DMS53 (cell line): ENCODE measurements around the gene C20orf202.

Experiments used
- DNase-seq: peaks from one replicate; lab custom pipeline; 2025; lab: John Stamatoyannopoulos, UW

The C20orf202 gene

DNA sequence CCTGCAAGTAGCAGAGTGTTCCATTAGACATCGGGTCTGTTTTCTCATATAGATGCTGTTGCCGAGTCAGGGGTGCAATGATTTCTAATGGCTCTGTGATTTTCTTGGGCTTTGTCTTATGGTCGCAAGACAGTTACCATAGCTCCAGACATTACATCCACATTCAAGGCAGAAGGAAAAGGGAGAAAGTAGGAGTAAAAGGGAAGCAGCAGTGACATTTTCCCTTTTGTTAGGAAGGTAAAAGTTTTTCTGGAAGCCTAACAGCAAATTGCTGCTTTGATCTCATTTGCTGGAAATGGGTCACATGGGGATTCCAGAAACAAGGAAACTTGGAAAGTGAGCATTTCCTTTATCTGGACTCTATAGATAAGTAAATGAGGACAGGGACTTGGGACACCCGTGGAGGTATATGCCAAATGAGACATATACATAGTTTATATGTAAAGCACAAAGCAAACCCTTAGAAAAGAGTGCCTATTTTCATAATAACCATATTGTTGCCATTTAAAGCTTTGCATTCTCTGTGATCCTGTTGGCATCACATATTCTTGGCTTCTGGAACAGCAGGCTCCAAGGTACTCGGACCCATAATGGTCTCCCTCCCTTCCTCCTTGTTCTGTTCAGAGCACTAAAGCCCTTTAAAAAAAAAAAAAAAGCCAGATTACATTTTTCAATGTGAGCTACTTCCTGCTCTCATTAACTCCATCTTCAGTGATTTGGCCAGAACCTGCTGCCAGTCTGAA, at the start of gene C20orf202:
Gene C20orf202 (plus strand): TSS at position 693 of the 743 bp plus-strand sequence. CDS start 132 bp downstream, outside the sequence.
- DNase-seq: no peak

DNA sequence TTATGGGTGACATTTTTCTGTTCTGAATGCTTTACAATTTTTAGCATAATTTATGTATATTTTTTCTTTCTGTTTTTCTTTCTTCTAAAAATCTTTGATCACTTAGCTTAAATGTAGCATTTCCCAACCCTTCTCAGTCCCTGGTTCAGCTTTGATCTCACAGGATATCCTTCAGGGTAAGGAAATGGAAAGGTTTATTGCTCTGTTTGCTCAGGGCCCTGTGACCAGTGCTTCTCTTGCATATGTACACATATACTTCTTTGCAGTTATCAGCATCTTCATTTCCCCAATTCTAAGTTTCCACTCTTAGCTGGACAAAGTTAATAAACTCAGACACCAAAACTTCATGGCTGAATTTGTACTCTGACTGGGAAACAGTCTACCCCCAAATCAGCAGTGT, 49.0 kb upstream of the C20orf202 start:
- DNase-seq: no peak

DNA sequence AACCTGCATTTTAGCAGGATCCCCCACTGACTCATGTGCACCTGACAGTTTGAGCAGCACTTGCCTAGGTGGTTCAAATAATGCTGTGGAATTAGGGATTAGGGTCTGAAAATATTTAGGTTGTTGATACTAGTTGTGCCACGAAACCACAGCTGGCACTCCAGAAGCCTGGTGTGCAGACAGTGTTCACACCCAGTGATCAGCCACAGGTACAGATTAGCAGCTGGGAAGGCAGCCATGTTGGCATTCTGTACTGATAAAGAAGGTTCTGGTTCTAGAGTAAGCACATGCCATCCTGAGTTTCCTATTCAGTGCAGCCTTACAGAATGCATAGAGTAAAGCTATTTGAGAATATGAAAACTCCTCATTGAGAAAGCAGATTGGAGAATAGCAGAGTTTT, 48.6 kb upstream of the C20orf202 start:
- no peak for DNase-seq

DNA sequence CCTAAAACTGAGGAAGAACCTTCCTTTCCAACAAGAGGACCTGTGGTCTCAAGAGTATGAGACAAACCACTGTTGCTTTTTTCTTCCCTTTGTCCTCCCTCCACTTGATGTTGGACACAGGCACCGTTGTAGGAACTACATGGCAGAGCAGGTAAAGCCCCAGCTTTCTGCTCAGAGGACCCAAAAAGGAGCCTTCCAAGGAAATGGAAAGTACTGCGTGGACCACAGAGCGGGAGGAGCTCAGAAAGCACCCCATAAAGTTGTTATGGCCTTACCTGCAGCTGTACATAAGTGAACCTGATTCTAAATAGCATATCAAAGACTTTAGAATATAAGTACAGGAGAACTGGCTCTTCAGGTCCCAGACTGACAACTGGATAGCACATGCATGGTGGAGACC, 47.9 kb upstream of the C20orf202 start:
- DNase-seq: no peak

DNA sequence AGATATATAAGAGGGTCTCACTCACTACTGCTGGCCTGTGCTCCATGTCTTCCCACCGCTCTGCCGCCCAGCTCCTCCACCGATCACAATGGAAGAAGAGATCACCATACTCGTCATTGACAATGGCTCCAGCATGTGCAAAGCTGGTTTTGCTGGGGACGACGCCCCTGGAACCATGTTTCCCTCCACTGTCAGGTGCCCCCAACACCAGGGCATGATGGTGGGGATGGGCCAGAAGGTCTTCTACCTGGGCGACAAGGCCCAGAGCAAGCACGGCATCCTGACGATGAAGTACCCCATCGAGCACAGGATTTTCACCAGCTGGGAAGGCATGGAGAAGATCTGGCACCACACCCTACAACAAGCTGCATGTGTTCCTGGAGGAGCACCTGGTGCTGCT, 42.8 kb upstream of the C20orf202 start:
- DNase-seq: no peak

DNA sequence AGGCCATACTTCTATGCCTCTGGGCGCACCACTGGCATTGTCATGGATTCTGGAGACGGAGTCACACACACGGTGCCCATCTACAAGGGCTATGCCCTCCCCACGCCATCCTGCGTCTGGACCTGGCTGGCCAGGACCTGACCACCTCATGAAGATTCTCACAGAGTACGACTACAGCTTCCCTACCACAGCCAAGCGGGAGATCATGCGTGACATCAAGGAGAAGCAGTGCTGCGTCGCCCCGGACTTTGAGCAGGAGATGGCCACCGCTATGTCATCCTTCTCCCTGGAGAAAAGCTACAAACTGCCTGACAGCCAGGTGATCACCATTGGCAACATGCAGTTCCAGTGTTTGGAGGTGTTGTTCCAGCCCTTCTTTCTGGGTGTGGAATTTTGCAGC, 42.3 kb upstream of the C20orf202 start:
- no peak for DNase-seq

DNA sequence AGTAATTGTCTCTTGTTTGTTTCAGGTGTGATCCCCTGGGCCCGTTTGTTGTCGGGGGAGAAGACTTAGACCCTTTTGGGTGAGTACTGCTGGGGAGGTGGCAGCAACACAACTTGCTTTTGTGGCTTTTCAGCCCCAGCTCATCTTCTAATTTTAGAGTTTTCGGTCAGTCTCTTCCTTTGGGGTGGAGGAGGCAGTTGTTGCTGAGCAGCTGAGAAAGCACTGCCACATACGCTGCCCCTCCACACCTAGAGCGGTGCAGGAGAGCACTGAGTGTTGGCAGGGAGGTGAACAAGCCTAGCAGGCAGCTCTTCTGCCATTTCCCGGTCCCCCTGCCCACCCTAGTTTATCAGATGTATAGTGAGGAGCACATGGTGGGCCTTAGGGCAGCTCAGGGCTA, 40.1 kb upstream of the C20orf202 start:
- DNase-seq: no peak

DNA sequence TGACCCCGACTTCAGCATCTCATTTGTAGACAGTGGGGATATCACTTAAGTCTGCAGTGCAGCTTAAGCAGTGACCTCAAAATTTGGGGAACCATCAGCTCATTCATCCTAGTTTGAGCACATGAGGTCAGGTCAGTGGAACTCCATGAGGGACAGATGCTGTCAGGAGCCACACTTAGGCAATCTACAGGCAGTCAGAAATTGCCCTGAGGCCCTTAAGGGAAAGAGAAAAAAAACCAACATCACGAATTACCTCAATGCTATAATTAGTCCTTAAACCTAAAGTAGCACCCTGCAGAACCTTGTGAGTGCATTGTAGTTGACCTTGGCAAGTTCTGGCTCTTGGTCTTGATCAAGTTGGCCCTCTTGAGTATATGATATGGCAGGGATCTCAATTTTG, 39.6 kb upstream of the C20orf202 start:
- no peak for DNase-seq

DNA sequence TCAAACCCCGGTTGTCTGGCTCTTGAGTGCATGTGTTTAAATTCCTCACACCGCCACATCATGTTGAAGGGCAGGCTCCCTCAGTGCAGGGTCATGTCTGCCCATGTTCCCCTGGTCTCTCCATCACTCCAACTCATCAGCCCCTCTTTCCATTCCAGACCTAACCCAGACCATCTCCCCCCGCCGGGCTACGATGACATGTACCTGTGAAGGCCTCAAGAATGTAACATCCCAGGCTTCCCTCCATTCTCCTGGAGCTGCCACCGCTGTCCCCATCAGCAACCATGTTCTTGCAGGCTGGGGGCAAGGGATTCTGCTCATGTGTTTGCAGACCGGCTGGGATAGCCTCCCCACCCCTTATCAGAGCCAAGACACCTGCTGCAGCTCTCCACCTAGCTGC, 38.4 kb upstream of the C20orf202 start:
- DNase-seq: no peak

DNA sequence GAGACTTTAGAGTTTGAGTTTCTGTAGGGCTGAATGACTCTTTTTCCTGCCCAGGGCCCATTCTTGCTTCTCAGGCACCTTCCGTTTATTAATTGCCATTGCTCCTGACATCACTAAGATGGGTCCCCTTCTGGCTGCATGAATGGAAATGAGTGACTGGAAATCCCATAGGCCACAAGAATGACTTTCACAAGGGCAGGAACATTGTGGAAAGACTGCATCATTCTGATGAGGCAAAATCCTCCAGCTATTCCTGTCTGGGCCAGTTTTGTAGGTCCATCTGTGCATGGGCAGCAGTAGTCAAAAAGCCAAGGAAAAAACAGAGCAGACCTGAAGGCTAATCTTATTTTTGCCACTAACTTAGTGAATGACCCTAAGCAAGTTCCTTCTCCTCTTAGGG, 37.7 kb upstream of the C20orf202 start:
- DNase-seq: no peak

DNA sequence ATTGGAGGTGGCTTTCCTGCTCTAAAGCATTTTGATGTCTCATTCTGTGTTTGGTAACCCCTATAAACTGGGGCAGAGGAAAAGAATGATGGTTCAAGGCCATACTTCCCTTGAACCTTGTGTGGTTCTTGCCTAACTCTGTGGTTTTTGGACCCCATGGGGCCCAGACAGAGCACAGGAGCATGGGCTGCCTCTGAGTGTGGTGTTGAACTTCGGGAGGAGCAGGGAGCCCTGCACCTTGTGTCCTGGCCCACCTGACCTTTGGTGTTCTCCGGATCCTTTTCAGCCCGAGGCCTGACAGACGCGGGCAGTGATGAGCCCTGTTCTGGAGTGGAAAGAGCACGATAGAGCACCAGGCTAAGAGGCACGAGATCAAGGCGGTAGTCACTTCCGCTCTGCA, 37.3 kb upstream of the C20orf202 start:
- DNase-seq: no peak

DNA sequence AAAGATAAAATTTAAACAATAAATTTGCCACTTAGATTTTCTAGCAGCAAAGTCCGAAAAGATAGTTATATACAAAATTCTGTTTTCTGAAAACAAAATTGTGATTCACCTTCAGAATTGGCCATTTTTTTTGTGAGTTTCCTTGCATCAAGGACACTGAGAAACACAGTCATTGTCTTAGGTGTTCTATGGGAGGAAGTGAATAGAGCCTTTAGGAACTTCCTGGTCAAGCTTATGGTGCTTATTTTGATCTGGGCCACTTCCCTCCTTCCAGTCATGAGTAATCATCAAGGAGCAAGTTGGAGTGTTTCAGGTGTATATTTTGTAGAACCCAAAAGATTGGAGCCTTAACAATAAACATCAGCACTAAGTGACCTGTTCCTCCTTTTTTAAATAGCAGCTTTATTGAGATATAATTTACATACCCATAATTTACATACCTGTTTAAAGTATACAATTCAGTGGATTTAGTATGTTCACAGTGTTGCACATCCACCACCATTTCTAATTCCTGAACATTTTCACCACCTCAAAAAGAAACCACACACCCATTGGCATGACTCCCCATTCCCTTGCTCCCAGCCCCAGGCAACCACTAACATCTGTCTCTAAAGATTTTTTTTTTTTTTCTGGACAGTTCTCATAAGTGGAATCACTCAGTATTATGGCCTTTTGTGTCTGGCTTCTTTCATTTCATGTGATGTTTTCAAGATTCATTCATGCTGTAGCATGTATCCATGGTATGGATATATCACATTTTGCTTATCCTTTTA, 36.1 kb upstream of the C20orf202 start:
- DNase-seq: no peak

DNA sequence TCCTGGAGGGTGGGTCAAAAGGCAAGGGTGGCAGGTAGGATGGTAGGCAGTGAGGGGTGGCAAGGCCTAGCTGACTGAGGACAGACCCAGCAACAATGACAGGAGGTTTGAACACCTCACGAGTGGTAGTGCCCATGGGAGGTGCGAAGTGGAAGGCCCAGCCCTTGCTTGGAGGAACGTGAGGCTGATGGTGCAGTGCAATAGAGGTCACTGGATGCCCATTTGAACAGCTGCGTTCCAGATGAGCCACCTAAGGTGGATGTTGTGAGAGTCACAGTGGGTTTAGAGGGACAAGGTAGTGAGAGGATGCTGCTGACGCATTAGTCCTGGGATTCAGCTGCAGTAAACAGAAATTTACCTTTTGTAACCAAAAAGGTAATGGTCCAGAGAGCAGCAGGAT, 34.0 kb upstream of the C20orf202 start:
- no peak for DNase-seq

DNA sequence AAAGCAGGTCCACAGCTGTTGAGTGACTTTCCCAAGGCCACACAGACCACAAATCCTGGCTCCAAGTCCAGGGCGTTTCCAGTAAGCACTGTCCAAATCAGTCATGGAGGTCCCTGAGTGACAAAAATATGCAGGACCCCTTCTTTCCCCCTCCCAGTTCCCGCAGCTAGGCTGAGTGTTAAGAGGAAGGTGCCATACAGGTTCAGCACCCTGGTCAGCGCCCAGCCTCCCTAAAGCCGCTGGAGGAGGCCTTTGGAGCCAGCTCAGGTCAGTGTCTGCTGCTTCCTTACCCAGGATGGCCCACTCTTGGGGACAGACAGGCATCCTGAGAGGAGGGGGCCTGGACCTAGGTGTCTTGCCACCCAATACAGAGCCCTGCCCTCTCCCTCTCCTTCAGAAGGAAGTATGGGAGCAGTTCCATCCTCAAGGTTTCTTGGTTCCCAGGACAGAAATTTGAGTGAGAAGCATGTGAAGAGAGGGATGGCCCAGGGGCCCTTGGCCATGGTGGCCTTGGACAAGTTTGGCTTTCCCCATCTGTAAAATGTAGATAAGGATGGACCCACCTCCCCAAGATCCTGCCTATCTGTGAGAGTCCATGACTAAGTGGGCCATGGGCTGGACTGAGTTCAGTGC, 31.7 kb upstream of the C20orf202 start:
- DNase-seq: peak; percentile 31

DNA sequence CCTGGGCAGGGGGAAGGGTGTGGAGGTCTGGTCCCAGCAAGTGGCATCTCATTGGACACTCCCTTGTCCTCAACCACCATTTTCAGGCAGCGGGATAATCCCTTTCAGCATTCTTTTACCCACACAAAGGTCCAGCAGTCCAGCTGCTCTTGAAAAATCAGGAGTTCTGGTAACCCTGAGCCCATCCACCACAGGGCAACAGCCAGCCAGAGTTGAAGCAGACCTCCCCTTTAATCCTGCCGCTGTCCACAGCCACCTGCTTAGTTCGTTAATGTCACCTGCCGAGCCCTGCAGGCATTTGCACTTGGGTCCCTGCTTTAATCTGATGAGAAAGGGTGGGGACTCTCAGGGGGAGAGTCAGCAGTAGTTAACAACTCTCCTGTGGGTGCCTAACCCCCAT, 29.6 kb upstream of the C20orf202 start:
- no peak for DNase-seq

DNA sequence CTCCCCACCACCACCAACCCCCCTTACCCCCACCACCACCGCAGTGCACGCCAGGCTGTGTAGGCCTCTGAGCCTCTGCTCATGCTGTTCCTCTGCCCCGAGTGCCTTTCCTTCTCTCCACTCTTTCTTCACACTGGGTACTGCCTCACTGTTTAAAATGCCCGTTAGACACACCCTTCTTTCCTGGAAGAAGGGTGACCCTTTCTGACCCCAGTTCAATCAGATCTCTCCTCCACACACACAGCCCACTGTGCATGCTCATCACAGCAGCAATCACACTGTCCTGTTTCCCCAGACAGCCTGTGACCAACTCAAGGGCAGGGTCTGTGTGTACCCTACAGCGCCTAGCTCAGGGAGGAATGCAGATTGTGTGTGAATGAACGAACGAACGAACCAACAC, 28.5 kb upstream of the C20orf202 start:
- no peak for DNase-seq

DNA sequence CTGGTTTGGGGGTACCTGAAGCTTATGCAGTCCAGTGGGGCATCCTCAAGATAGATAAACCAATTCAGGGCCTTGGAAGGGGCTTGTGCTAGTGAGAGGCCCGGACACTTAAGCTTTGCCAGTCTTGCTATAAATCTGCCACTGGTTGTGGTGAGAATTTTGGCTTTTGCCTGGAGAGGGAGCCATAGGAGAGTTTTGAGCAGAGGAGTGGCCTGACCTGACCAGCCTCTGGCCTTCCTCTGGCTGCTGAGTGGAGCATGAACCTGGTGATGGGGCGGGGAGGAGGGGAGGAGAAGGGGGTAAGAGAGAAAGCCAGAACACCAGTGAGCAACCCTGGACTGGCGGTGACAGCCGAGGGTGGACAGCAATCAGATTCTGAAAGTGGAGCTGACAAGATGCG, 25.6 kb upstream of the C20orf202 start:
- DNase-seq: peak; percentile 45

DNA sequence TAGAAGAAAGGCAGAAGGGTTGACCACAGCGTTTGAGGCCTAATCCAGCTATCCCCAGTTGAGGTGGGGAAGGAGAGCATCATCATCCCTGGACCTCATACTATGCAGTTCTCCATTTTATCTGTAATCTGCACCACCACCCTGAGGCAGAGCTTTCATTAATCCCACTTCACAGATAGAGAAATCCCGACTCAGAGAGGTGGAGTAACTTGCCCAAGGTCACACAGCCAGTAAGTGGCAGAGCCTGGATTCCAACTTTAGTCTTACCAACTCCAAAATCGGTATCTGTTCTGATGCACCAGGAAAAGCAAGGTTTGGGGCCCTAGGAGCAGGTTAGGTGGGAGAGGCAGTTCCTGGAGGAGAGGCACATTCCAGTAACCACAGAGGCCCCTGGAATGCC, 25.2 kb upstream of the C20orf202 start:
- DNase-seq: no peak

DNA sequence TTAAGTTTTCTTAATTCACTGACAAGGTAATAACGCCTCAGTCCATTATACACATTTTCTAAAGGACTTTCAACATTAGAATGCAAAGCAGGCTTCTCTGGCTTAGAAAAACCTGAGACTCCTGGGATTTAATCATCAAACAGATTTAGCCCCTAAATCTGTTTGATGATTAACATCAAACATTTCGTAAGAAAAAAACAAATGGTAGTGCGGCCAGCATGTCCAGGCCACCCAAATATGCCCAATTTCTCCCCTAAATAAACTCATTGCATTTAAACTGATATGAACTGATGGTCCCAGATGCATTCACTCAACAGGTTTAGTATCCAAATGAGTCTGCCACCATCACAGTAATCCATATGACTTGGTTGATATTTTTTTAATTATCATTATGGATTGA, 24.6 kb upstream of the C20orf202 start:
- DNase-seq: no peak

DNA sequence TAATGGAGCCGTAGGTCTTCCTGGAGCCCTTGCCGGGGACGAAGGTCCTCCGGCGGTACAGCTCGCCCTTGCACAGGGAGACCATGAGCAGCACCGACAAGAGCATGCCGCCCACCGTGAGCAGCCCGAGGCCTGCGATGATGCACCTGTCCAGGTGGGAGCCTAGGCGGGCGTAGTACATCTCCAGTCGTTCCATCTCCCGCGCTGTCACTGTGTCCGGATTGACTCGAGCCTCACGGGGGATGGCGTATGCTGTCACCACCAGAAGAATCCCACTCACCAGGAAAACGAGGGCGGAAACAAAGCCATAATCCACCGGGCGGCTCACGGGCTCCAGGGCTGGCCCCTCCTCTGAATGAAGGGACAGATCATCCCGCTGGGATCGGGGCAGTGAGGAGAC, 22.3 kb upstream of the C20orf202 start:
- no peak for DNase-seq

DNA sequence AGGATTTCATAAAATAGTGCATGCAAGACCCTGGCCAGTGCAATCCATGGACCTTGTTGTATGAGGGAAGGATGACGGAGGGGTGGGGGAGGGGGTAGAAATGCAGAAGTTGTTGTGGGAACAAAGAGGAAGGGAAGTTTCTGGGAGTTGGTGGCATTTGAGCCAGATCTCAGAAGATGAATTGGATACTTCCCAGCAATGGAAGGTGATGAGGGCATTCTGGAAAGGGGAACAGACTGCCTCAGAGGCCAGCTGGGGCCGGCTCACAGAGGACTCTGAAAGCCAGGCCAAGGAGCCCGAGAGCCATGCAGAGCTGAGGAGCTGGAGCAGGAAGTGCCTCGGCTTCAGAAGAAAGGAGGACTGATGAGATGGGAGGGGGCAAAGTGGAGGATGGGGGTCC, 21.1 kb upstream of the C20orf202 start:
- DNase-seq: no peak

DNA sequence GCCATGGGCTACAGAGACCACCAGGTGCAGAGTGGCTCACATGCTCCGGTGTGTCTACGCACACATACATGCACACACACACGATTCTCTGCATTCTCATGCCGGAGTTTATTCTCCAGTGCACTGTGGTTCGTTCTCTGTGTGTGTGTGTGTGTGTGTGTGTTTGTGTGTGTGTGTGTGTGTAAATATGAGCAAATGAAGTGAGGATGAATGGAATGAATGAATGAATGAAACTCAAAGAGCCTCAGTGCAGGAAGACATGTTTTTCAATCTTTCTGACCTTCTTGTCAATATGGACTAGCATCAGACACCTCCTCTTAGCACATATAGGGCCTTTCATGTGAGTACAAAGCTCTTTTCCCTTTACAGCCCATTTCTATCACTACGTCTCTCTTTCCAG, 20.1 kb upstream of the C20orf202 start:
- DNase-seq: no peak

DNA sequence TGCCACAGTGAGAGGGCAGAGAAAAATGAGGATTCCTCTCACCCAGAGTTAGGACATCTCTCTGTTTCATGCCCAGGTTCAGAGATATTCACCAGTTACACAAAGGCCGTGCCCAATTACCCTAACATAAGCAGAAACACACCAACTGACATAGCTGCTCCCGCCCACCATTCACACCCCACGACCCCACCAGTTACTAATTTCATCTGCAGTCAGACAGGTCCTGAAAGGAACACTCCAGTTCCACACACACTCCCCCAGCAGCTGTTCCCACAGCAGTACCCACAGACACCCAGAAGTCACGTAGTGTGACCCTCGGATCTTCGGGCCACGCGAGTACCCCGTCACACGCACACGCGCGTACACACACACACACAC, 19.0 kb upstream of the C20orf202 start:
- no peak for DNase-seq
